Spleen (tissue), 7 donors: ENCODE measurements around the gene ZNF772.

Experiments used
- POLR2AphosphoS5 ChIP-seq, 3 donors: sonication (generic); formaldehyde crosslinking; IDR thresholded peaks; one replicate each; pipeline ENCODE4 v1.5.1; 2017; ENCODE audit warnings: antibody characterized with exemption in 3 of 3
- TF ChIP-seq, protein P1 (sequence below), 11 experiments: fragments of 200-600 bp in 7 of 11; fragments of 450-650 bp in 4 of 11; sonication (generic) in 4 of 11; IDR thresholded peaks in 8 of 11; conservative IDR thresholded peaks in 3 of 11; 1 replicate in 7 of 11; 2 replicates in 4 of 11; pipeline versions ENCODE4 v1.4.0 to v1.8.0; 2016 to 2021; ENCODE audit warnings: antibody characterized with exemption in 11 of 11, inconsistent platforms in 4 of 11, mild to moderate bottlenecking in 1 of 11
- donor health status: DM: no; HTN: no; CAD: no; lungs with moderate emphysema.
- donor health status: DM: no; HTN: no; CAD: no.
- donor health status: DM: no; HTN: no; CAD: no.

DNA sequence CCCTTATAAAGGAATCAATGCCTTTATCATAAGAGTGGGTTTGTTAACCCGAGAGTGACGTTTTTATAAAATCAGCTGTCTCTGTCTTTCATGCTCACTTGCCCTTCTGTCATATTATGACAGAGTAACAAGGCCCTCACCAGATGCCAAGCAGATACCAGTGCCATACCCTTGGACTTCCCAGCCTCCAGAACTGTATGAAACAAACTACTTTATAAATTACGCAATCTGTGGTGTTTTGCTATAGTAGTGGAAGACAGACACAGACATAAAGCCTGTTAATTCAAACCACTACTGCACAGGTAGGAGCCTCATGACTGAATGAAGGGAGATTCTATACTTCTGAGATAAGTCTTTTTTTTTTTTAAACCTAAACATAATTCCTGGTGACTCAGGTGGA is 25.1 kb downstream of the ZNF772 start:
- TF ChIP-seq, protein P1, sequence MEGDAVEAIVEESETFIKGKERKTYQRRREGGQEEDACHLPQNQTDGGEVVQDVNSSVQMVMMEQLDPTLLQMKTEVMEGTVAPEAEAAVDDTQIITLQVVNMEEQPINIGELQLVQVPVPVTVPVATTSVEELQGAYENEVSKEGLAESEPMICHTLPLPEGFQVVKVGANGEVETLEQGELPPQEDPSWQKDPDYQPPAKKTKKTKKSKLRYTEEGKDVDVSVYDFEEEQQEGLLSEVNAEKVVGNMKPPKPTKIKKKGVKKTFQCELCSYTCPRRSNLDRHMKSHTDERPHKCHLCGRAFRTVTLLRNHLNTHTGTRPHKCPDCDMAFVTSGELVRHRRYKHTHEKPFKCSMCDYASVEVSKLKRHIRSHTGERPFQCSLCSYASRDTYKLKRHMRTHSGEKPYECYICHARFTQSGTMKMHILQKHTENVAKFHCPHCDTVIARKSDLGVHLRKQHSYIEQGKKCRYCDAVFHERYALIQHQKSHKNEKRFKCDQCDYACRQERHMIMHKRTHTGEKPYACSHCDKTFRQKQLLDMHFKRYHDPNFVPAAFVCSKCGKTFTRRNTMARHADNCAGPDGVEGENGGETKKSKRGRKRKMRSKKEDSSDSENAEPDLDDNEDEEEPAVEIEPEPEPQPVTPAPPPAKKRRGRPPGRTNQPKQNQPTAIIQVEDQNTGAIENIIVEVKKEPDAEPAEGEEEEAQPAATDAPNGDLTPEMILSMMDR (IDR thresholded peaks at IDR 0.05 in 8 of 11, conservative IDR thresholded peaks at IDR 0.05 in 3 of 11): no peak
- TF ChIP-seq POLR2AphosphoS5 (IDR thresholded peaks at IDR 0.05): no peak
